Mesendoderm (in vitro differentiated cells): Measurements from ENCODE around the gene HOXB4.

Source experiments
- DNase-seq: peaks from one replicate; pipeline ENCODE4 v3.0.0; 2013
- H2AK5ac ChIP-seq: 2 replicates; pipeline ENCODE4 v1.6.1; 2013; ENCODE audit warnings: low read length, inconsistent platforms
- H2BK120ac ChIP-seq: 2 replicates; pipeline ENCODE4 v1.6.1; 2013; ENCODE audit warnings: low read depth, mild to moderate bottlenecking, low read length, moderate library complexity, mixed read lengths
- H2BK15ac ChIP-seq: replicated peaks from 2 replicates; pipeline ENCODE4 v1.6.1; 2013; ENCODE audit warnings: low read depth, mild to moderate bottlenecking, moderate library complexity
- H2BK5ac ChIP-seq: 2 replicates; pipeline ENCODE4 v1.6.1; 2013; ENCODE audit warnings: low read length, inconsistent platforms
- H3K18ac ChIP-seq: 2 replicates; pipeline ENCODE4 v1.6.1; 2013; ENCODE audit warnings: mild to moderate bottlenecking, low read length, mixed read lengths
- H3K23ac ChIP-seq: one replicate; pipeline ENCODE4 v1.6.1; 2013; ENCODE audit warnings: low read length
- H3K27ac ChIP-seq: 2 replicates; pipeline ENCODE4 v1.5.1; 2013; ENCODE audit warnings: low read depth, mild to moderate bottlenecking, inconsistent platforms, low read length, moderate library complexity
- H3K27me3 ChIP-seq: 2 replicates; pipeline ENCODE4 v1.6.1; 2013; ENCODE audit warnings: low read length, control low read depth, mild to moderate bottlenecking, inconsistent platforms; ENCODE audit not compliant: insufficient read depth, poor library complexity
- H3K36me3 ChIP-seq: 2 replicates; pipeline ENCODE4 v1.6.1; 2013; ENCODE audit warnings: low read length, inconsistent platforms; ENCODE audit not compliant: control insufficient read depth, insufficient read depth
- H3K4ac ChIP-seq: one replicate; pipeline ENCODE4 v1.6.1; 2013; ENCODE audit warnings: low read depth, mild to moderate bottlenecking, low read length, moderate library complexity
- H3K4me1 ChIP-seq: 2 replicates; pipeline ENCODE4 v1.6.1; 2013; ENCODE audit warnings: low read depth, low read length, inconsistent platforms; ENCODE audit not compliant: control insufficient read depth
- H3K4me2 ChIP-seq: 2 replicates; pipeline ENCODE4 v1.6.1; 2013; ENCODE audit warnings: low read length
- H3K4me3 ChIP-seq: 2 replicates; pipeline ENCODE4 v1.5.1; 2013; ENCODE audit warnings: mild to moderate bottlenecking, low read length
- H3K56ac ChIP-seq: one replicate; pipeline ENCODE4 v1.6.1; 2013; ENCODE audit warnings: low read length
- H3K79me1 ChIP-seq: 2 replicates; pipeline ENCODE4 v1.6.1; 2013; ENCODE audit warnings: low read length, inconsistent platforms
- H3K79me2 ChIP-seq: 2 replicates; pipeline ENCODE4 v1.6.1; 2013; ENCODE audit warnings: mild to moderate bottlenecking, low read length; ENCODE audit not compliant: control insufficient read depth, insufficient read depth
- H3K9ac ChIP-seq: 2 replicates; pipeline ENCODE4 v1.6.1; 2013; ENCODE audit warnings: low read length, inconsistent platforms
- H4K5ac ChIP-seq: one replicate; pipeline ENCODE4 v1.6.1; 2013; ENCODE audit warnings: low read length
- H4K8ac ChIP-seq: one replicate; pipeline ENCODE4 v1.6.1; 2013; ENCODE audit warnings: low read depth, mild to moderate bottlenecking, control low read depth, low read length, moderate library complexity
- WGBS: extraction: QIAGEN DNeasy Blood & Tissue Kit; methylation state at CpG from one replicate; pipeline ENCODE4 v1.1.7; 2013; ENCODE audit warnings: low lambda C conversion rate, missing lambda C conversion rate; ENCODE audit not compliant: insufficient coverage; ENCODE audit errors: extremely low coverage; 5-methylcytosine and 5-hydroxymethylcytosine counted together

Gene HOXB4

GRCh38 chr17:48594538-48595277, 16.6 kb upstream of the HOXB4 start:
- no peaks in the 10 kb centered on the region for H3K79me2 ChIP-seq
- H4K8ac ChIP-seq: no peak overlapping the region
- H3K27me3 ChIP-seq: peaks cover 89% of the 10 kb centered on the region
- no peak overlapping the region for H2BK5ac ChIP-seq
- no peak overlapping the region for H2AK5ac ChIP-seq
- no CpG with 5 or more reads among the region's 25 CpGs for WGBS
- H3K36me3 ChIP-seq: no peaks in the 10 kb centered on the region
- no peak overlapping the region for H2BK15ac ChIP-seq
- H3K4me2 ChIP-seq: peak overlapping the region; percentile 39
- H3K27ac ChIP-seq: no peak overlapping the region
- H3K4me3 ChIP-seq: no peak overlapping the region
- no peak for DNase-seq
- no peak overlapping the region for H4K5ac ChIP-seq
- H3K4me1 ChIP-seq: peaks cover 6% of the 10 kb centered on the region
- H3K9ac ChIP-seq: peak overlapping the region; percentile 44
- H3K18ac ChIP-seq: no peak overlapping the region
- no peaks in the 10 kb centered on the region for H3K79me1 ChIP-seq
- no peak overlapping the region for H2BK120ac ChIP-seq
- H3K56ac ChIP-seq: peak overlapping the region; percentile 69
- no peak overlapping the region for H3K4ac ChIP-seq
- no peak overlapping the region for H3K23ac ChIP-seq

DNA sequence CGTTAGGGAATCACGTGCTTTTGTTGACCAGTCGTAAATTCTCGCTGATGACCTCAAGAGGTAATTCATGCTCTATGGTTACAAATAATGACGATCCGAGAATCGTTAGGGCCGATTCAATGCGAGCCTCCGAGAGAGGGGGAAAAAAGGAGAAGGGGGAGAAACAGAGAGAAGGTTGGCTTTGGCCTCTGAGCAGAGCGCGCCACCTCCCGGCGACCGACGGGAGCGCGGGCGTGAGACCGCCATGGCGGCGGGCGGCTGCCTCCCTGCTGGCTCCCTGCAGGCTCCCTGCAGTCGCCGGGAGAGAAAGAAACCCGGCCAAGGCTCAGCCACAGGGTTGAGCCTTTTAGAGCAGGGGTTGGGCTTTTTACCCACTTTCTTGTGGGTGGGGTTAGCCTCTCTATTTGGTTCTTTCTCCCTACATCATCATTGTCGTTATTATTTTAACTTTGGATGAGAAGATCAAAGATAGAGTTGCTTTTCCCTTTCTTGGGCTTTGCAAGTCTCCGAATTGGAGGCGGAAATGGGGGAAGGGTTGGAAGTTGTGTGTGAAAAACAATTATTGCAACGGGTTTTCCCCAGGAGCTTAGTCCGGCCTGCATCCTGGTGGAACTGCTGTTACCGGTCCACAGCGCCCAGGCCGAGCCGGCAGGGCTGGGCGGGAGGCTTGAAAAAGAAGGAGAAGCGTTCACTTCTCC, 15.8 kb upstream of the HOXB4 start:
- Histone ChIP-seq H3K56ac (peak overlapping the region; percentile 69), H3K79me1 (no peaks in the 10 kb centered on the region), H3K4me2 (peak overlapping the region; percentile 39), H2BK5ac (no peak overlapping the region), H4K8ac (no peak overlapping the region), H4K5ac (no peak overlapping the region), H3K4ac (no peak overlapping the region), H3K79me2 (no peaks in the 10 kb centered on the region), H3K23ac (no peak overlapping the region), H2AK5ac (no peak overlapping the region), H3K4me1 (peaks cover 2% of the 10 kb centered on the region), H3K4me3 (no peak overlapping the region), H3K36me3 (no peaks in the 10 kb centered on the region), H3K9ac (peak overlapping the region; percentile 44), H3K27me3 (peaks cover 89% of the 10 kb centered on the region), H2BK120ac (no peak overlapping the region), H3K27ac (no peak overlapping the region), H3K18ac (no peak overlapping the region), H2BK15ac (no peak overlapping the region)
- WGBS: no CpG with 5 or more reads among the region's 37 CpGs
- peak; percentile 90 for DNase-seq

DNA sequence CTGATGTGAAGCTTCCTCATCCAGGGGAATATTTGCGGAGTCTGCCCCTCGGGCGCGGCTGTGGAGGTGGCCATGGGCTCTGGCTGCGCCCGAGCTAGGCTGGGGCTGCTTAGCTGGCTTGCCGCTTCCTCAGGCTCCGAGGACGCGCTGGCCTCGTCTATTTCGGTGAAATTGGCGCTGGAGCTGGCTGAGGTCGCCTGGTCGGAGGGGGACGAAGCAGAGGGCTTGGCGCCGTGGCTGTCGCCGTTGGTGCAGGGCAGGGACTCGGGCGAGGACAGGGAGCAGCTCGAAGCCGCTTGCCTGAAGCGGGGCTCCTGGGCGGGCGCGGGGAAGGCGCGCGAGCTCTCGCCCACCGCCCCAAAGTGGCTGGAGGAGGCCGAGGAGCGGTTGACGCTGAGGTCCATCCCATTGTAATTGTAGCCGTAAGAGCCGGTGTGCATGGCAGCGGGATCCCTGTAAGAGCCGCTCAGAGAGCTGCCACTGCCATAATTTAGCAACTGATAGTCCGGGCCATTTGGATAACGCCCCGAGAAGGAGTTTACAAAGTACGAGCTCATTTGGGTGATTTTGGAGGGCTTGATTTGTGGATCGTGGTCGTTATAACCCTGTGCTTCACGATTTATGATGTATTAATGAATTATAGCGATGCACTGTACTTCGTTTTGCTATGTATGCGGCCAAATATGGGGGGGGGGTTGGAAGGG, 15.1 kb upstream of the HOXB4 start, which contains the start of gene HOXB5:
Gene HOXB5, minus strand, starts transcription at position 654 of the 704 bp plus-strand sequence. Its CDS starts 97 bp downstream, at position 557.
- peak; percentile 55 for DNase-seq
- Histone ChIP-seq H3K56ac (peak within 1 kb of the TSS; percentile 76), H2BK15ac (no peak within 1 kb of the TSS), H2AK5ac (no peak within 1 kb of the TSS), H3K27me3 (peaks cover 89% of the 10 kb centered on the region), H3K4me1 (peaks cover 2% of the 10 kb centered on the region), H3K79me2 (no peaks in the 10 kb centered on the region), H3K4ac (no peak within 1 kb of the TSS), H4K8ac (no peak within 1 kb of the TSS), H3K79me1 (no peaks in the 10 kb centered on the region), H3K23ac (peak within 1 kb of the TSS; percentile 66), H3K4me2 (peak within 1 kb of the TSS; percentile 54), H2BK5ac (no peak within 1 kb of the TSS), H3K4me3 (no peak within 1 kb of the TSS), H3K36me3 (no peaks in the 10 kb centered on the region), H3K18ac (no peak within 1 kb of the TSS), H3K27ac (no peak within 1 kb of the TSS), H4K5ac (no peak within 1 kb of the TSS), H3K9ac (peak within 1 kb of the TSS; percentile 44), H2BK120ac (no peak within 1 kb of the TSS)
- WGBS: no CpG with 5 or more reads among the region's 50 CpGs

- no peaks in the 10 kb centered on the region for H3K79me2 ChIP-seq
- no peak overlapping the region for H3K18ac ChIP-seq
- H2BK5ac ChIP-seq: no peak overlapping the region
- no peak for DNase-seq
- H3K27ac ChIP-seq: no peak overlapping the region
- no peak overlapping the region for H3K56ac ChIP-seq
- H3K9ac ChIP-seq: no peak overlapping the region
- H3K79me1 ChIP-seq: no peaks in the 10 kb centered on the region
- H4K5ac ChIP-seq: no peak overlapping the region
- H3K23ac ChIP-seq: peak overlapping the region; percentile 66
- H3K4me1 ChIP-seq: peaks cover 2% of the 10 kb centered on the region
- H2AK5ac ChIP-seq: no peak overlapping the region
- no peak overlapping the region for H2BK120ac ChIP-seq
- no peak overlapping the region for H3K4ac ChIP-seq
- no peak overlapping the region for H3K4me2 ChIP-seq
- no peak overlapping the region for H3K4me3 ChIP-seq
- H3K27me3 ChIP-seq: peaks cover 90% of the 10 kb centered on the region
- WGBS: no CpG with 5 or more reads among the region's 14 CpGs
- no peaks in the 10 kb centered on the region for H3K36me3 ChIP-seq
- no peak overlapping the region for H2BK15ac ChIP-seq
- no peak overlapping the region for H4K8ac ChIP-seq
Observed at GRCh38 chr17:48592577-48592976, 14.4 kb upstream of the HOXB4 start.

- Histone ChIP-seq H3K27ac (no peak overlapping the region), H3K27me3 (peaks cover 90% of the 10 kb centered on the region), H3K4ac (no peak overlapping the region), H3K23ac (no peak overlapping the region), H3K79me1 (no peaks in the 10 kb centered on the region), H3K79me2 (no peaks in the 10 kb centered on the region), H3K56ac (no peak overlapping the region), H3K9ac (no peak overlapping the region), H2AK5ac (no peak overlapping the region), H3K4me3 (no peak overlapping the region), H2BK120ac (no peak overlapping the region), H3K36me3 (no peaks in the 10 kb centered on the region), H3K4me1 (peaks cover 2% of the 10 kb centered on the region), H4K8ac (no peak overlapping the region), H3K18ac (no peak overlapping the region), H2BK15ac (no peak overlapping the region), H4K5ac (no peak overlapping the region), H2BK5ac (no peak overlapping the region), H3K4me2 (no peak overlapping the region)
- no CpG with 5 or more reads among the region's 33 CpGs for WGBS
- no peak for DNase-seq
Observed at GRCh38 chr17:48592057-48592514, 13.9 kb upstream of the HOXB4 start.
